ENCODE measurements around the gene GNL1.
"Not testable (repeated sequence)": the region's sequence is repeated elsewhere in the genome, so short reads cannot be mapped to it uniquely, and the experiment has no call there.

Gene GNL1, protein sequence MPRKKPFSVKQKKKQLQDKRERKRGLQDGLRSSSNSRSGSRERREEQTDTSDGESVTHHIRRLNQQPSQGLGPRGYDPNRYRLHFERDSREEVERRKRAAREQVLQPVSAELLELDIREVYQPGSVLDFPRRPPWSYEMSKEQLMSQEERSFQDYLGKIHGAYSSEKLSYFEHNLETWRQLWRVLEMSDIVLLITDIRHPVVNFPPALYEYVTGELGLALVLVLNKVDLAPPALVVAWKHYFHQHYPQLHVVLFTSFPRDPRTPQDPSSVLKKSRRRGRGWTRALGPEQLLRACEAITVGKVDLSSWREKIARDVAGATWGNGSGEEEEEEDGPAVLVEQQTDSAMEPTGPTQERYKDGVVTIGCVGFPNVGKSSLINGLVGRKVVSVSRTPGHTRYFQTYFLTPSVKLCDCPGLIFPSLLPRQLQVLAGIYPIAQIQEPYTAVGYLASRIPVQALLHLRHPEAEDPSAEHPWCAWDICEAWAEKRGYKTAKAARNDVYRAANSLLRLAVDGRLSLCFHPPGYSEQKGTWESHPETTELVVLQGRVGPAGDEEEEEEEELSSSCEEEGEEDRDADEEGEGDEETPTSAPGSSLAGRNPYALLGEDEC

DNA sequence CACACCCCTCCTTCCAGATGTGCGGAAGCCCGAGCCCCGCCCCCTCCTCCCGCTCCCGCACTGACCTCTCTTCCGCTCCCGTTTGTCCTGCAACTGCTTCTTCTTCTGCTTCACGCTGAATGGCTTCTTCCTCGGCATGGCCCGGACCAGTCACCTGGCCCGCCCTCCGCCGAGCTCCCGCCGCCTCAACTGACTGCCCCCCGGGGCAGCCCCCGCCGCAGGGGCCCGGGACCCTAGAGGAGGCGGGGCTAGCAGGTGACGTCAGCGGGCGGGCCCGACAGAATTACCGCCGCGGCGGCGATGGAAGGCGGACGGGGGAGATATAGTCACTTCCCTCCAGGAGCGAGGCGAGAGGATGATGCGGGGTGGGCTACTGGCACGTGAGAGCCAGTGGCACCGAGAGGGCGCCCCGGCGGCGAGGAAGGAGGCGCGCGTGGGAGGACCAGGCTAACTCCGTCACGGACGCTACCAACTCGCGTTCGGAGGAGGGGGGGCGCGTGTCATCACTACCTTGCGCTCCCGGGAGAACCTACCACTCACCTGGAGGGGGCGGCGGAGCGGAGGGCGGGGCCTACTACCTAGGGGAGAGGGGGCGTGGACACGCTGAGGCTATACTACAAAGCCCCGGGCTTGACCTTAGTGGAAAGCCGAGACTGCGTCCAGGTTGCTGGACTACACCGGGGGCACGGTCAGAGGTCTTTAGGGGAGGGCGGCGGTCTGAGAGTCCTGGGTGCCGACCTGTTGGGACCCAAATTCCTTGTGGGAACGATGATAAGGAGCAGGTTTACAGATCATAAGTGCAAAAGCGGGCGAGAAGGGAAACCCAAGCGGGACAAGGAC is at the start of gene GNL1:
GNL1 (minus strand) TSS at position 424 of the 840 bp plus-strand sequence; CDS start at position 138, 286 bp downstream.
- no peak for DNase-seq

DNA sequence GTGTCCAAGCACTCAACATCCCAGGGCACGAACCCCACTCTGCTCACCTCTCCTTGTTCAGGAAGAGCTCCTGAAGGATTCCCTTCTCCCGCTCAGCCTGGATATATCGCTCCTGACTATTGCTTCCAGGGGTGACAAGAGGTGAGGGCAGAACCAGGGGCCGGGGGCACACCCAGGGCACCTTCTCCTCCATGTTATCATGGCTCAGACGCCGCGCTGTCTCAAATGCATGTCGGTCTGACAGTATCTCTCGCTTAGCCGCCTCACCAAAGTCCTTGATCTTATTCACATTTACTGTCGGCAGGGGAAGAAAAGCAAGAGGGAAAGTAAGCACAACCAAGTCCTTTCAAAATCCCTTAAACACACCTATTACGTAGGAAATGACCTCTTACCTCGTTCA is 47.7 kb upstream of the GNL1 start:
- no peak for DNase-seq

DNA sequence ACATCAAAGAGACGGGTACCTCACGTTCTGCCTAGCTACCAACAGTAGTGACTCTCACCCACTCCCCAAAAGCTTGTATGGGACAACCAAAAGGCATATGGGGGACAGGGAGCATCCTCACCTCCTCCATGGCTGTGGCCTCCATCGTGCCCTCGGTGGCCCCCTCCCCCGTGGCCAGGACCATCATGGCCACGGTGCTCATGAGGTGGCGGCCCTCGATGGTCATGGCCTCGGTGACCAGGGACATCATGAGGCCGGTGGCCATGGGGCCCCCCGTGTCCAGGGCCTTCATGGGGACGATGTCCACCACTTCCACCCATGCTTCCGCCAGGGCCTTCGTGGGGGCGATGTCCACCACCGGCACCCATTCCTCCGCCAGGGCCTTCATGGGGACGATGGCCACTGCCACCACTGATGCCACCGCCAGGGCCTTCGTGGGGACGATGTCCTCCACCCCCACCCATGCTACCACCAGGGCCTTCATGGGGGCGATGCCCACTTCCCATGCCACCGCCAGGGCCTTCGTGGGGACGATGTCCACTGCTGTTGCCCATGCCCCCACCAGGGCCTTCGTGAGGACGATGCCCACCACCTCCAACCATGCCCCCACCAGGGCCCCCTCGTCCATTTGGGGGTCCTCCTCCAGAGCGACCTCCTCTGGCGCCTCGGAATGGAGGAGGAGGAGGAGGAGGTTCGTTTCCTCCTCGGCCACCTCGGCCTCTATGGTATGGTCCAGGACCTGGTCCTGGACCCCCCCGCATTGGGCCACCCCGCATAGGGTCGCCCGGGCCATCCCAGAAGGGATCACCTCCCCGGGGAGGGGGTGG is 45.7 kb upstream of the GNL1 start:
- DNase-seq: no peak

DNA sequence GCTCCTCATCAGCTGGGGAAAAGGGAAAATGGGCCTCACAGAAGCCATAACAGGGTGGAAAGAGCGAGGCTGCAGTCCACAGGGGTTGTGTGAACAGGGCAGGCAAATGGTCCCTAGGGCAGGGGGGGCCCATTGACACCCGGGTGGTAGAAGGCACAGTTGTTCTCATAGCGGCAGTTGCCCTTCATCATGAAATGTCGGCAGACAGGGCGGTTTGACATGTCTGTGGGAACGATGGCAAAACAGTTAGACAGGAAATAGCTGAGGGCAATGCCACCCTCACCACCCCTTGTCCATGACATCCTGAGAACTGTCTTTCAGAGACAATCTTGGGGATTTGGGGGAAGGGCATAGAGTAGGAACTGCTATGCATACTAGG is 45.1 kb upstream of the GNL1 start:
- DNase-seq: no peak

DNA sequence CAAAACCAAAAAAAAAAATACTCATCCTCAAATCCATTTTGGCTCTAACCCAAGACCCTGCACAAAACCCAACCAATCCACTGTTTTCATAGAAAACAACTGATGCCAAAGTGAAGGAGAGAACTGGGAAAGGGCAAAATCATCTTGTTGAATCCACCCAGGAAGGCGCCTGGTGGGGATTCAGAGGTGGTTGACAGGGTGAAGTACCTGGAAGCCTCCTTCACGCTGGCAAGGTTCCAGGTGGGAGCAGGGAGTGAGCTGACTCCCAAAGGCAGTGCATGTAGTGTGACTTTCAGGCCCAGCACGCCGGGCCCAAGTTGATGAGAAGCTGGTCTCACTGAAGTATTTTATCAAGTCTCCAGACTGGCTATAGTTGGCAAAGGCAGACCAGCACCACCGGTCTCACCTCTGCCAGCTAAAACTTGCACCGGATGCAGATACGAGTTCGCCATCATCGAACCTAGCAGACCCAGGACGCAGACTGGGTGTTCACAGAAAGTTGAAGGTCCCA is 44.2 kb upstream of the GNL1 start:
- no peak for DNase-seq

DNA sequence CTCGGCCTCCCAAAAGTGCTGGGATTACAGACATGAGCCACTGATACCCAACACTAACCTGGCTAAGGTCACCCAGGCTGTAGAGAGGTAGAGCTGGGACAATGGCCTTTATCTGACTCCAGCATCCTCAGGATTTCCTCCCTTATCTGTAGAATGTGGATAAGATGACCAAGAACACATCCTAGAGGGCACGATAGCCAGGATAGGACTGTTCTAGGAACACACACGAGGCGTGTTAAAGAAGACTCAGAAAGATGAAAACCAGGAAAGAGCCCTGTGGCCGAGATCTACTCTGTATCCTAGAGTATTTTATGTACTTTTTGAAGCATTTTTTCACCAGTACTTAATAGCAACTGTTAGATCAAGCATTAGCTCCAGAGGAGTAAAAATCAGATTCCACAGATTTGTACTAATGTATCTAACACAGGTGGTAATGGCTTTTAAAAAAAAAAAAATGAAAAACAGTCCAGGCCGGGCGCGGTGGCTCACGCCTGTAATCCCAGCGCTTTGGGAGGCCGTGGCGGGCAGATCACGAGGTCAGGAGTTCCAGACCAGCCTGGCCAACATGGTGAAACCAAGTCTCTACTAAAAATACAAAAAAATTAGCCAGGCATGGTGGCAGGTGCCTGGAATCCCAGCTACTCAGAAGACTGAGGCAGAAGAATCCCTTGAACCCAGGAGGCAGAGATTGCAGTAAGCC is 43.5 kb upstream of the GNL1 start:
- DNase-seq: no peak

DNA sequence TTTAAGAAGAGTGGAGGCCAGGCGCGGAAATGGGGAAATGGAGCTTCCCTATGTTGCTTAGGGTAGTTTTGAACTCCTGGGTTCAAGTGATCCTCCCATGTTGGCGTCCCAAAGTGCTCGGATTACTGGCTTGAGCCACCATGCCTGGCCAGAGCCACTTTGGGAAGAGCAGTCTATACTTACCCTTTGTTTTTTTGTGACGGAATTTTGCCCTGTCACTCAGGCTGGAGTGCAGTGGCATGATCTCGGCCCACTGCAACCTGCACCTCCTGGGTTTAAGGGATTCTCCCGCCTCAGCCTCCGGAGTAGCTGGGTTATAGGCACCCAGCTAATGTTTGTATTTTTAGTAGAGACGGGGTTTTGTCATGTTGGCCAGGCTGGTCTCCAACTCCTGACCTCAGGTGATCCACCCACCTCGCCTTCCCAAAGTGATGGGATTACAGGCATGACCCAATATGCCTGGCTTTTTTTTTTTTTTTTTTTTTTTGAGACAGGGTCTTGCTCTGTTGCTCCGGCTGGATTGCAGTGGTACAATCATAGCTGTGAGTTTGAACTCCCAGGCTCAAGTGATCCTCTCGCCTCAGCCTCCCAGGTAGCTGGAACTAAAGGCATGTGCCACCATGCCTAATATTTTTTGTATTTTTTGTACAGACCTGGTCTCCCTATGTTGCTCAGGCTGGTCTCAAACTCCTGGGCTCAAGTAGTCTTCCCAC is 42.8 kb upstream of the GNL1 start:
- DNase-seq: no peak

DNA sequence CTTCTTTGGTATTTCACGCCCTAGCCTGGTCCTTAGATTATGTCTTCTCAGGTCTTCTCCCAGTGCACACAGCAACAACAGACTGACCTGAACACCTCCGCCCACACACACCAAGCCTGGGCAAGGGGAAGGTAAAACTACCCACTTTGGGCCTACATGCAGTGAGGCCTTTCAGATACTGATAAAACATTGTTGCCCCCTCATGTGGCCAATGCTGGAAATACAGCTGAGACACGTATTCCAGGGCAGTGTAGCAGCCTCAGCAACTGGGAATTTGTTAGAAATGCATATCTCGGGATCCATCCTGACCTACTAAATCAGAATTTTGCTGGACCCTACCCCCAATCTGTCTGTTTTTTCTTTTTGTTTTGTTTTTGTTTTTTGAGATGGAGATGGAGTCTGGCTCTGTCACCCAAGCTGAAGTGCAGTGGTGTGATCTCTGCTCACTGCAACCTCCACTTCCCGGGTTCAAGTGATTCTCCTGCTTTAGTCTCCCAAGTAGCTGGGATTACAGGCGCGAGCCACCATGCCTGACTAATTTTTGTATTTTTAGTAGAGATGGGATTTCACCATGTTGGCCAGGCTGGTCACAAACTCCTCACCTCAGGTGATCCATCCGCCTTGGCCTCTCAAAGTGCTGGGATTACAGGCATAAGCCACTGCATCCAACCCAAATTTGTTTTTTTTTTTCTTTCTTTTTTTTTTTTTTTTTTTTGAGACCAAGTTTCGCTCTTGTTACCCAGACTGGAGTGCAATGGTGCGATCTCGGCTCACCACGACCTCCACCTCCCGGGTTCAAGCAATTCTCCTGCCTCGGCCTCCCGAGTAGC is 41.2 kb upstream of the GNL1 start:
- not testable (repeated sequence) for DNase-seq

DNA sequence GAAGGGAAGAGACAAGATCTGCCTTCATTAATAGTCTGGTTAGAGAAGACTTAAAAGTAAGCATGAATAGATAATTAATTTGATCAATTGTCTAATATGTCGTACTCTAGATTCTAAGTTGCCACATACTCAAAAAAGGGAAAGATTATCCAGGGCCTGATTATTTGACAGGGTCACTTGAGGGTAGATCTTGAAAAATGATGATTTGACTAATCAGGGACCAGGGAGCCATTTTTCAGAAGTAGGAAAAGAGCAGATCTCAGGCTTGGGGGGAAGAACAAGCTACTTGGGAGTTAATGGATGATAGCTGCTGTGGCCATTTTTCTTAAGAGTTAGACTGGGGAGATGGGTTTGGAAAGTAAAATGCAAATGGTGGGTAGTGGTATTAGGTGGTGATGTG is 36.0 kb upstream of the GNL1 start:
- no peak for DNase-seq

DNA sequence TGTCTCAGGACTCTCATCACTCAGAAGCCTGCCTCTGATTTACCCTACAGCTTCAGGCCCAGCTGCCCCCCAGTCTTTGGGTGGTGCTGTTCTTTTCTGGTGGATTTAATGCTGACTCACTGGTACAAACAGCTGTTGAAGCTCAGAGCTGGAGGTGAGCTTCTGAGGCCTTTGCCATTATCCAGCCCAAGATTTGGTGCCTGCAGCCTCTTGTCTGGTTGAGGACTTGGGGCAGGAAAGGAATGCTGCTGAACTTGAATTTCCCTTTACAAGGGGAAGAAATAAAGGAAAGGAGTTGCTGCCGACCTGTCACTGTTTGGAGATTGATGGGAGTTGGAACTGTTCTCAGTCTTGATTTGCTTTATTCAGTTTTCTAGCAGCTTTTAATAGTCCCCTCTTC is 34.7 kb upstream of the GNL1 start:
- DNase-seq: no peak

DNA sequence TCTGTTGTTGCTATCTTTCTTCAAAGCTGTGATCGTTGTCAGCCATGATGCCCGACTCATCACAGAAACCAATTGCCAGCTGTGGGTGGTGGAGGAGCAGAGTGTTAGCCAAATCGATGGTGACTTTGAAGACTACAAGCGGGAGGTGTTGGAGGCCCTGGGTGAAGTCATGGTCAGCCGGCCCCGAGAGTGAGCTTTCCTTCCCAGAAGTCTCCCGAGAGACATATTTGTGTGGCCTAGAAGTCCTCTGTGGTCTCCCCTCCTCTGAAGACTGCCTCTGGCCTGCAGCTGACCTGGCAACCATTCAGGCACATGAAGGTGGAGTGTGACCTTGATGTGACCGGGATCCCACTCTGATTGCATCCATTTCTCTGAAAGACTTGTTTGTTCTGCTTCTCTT is 34.2 kb upstream of the GNL1 start:
- DNase-seq: no peak

DNA sequence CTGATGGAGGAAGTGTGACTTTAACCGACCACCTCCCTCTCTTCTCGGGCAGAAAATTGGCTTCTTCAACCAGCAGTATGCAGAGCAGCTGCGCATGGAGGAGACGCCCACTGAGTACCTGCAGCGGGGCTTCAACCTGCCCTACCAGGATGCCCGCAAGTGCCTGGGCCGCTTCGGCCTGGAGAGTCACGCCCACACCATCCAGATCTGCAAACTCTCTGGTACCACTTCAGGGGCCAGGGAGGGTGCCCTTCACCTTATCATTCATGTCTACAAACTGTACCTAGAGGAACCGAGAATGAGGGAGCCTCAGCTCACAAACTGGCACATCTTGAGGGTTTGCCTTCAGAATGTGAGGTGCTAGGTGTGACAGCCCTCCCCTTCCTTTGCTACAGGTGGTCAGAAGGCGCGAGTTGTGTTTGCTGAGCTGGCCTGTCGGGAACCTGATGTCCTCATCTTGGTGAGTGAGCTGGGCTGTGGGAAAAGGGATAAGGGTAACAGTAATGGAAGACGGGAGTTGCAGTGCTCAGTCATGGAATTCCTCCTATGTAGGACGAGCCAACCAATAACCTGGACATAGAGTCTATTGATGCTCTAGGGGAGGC is 33.6 kb upstream of the GNL1 start:
- no peak for DNase-seq

DNA sequence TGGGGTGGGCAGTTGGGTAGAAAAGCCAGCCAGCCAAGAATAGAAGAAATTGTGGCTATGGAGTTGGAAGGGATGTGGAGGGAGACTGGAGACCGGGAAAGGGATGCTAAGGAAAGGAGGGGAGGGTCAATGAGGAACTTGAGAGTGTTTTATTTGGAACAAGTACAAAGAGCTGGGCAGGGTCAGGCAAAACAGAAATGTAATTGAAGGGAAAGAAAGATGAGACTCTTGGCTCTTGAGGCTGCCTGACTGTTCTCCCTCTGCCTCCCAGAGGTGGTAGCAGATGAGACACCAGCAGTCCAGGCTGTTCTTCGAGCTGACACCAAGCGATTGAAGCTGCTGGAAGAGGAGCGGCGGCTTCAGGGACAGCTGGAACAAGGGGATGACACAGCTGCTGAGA is 27.6 kb upstream of the GNL1 start:
- DNase-seq: no peak

DNA sequence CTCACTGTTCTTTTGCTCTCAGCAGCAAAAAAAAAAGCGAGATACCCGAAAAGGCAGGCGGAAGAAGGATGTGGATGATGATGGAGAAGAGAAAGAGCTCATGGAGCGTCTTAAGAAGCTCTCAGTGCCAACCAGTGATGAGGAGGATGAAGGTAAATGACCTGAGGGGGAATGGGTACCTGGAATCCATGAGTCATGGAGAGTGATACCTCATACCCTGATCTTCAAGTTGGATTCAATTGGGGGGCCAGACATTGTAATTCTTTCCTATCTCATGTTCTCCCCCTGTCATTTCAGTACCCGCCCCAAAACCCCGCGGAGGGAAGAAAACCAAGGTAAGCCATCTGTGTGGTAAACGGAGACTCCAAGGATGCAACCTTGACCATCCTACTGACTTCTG is 21.8 kb upstream of the GNL1 start:
- DNase-seq: no peak

DNA sequence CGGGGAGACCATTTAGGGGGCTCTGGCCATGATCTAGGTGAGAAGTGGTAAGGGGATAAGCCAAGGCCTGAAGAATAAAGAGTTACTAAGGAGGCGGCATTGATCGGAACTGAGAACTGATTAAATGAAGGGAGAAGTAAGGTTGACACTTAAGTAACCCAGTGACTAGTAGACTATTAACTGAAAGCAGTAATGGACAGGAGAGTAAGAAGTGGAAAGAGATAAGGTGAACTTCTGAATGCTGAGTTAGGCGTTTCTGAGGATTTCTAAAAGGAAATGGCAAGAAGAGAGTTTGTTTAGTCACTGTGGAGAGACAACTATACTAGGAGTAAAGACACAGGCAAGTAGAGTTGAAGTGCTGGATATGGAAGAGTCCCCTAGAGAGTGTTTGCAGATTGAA is 16.8 kb upstream of the GNL1 start:
- no peak for DNase-seq

DNA sequence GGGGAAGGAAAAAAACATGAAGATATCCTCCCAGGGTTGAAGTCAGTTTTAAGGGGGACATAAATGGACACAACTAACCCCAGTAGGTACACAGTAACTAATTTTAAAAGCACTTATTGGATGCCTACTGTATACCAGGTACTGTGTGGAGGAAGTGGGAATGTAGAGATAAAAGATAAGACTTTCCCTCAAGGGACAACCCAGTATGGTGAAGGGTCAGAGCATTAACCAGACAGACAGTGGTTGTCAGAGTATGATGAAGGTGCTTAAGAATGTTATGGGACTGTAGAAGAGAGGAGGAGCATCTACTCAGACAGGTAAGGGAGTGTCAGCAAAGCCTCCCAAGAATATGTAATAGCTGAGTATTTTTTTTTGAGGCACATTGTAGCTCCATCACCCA is 15.9 kb upstream of the GNL1 start:
- no peak for DNase-seq

DNA sequence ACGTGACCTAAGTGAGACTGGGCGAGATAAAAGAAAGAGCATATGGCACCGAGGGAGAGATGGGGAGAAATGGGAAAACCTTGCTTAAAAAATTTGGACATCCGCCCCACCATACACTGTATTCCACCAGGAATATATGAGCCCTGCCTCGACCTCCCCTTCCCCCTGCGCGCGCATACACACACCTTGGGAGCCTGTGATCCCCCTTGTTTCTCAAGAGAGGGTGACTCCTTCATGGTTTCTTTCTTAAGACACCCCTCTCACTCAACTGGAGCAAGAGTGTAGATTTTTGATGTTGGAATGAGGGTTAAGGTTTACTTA is 15.4 kb upstream of the GNL1 start:
- no peak for DNase-seq

DNA sequence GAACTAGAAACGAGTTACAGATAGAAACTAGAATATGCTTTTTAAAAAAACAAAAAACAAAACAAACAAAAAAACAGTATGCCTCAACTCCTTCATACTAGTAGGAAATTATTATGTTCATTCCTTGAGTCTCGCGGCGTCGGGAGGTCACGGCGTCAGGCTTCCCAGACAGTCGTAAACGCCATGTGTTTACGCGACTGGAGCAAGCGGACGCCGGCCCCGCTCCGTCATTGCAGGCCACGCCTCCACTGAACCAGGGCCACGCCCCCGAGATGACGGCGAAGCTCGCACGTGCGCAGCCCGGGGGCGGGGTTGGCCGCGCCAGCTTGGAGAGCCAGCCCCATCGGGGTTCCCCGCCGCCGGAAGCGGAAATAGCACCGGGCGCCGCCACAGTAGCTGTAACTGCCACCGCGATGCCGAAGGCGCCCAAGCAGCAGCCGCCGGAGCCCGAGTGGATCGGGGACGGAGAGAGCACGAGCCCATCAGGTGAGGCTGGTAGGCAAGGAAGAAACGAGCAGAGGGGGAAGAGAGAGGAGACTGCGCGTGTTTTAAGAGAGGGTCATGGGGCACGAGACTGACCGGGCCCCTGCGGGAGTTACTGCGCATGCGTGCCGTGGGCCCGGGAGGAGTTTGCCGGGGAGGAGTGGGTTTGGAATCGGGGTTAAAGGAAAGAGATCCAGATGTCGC is 14.9 kb upstream of the GNL1 start, which contains the start of gene ABCF1:
ABCF1 (plus strand) TSS at position 368 of the 687 bp plus-strand sequence; CDS start at position 414, 46 bp downstream.
- peak; percentile 70 for DNase-seq

DNA sequence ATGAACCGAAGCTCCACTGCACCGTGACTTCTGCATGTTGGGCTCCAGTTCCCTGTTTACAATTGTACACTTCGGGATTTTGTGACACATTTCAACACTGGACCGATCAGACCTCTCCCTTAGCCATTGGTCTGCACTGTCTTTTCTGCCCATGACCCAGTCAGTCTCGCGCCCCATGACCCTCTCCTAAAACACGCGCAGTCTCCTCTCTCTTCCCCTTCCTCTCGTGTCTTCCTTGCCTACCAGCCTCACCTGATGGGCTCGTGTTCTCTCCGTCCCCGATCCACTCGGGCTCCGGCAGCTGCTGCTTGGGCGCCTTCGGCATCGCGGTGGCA is 14.4 kb upstream of the GNL1 start:
- DNase-seq: no peak

DNA sequence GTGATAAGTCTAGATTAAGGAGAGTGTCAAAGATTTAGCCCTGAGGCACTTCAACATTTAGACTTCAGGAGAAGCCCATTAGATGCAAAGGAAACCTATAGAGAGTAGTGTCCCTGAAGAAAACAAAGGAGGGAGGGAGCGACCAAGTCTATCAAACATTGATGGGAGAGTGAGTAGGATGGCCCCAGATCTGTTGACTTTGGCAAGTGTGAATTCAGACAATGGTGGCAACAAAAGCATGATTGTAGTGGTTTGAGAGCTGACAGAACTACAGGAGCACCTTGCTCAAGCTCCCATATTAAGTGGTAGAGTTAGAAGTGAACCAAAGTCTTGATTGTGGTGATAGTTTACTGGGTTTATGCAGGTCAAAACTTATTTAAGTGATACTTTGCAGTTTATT is 14.0 kb upstream of the GNL1 start:
- DNase-seq: no peak

All from NCI-H524 treated with DMSO at 0.1 percent for 48 hours (cell line).